HG03442 (cell line): ENCODE data around the gene NOS1.

Experiments used
- ATAC-seq: cut with Tn5 transposase; IDR thresholded peaks from one replicate; pipeline ENCODE4 v1.9.1; 2021; ENCODE audit warnings: mild to moderate bottlenecking, moderate library complexity; ENCODE audit not compliant: unreplicated experiment

NOS1 gene

GRCh38 chr12:117333331-117333881 is 28.0 kb downstream of the NOS1 start:
- ATAC-seq = no peak

GRCh38 chr12:117331691-117332090 is 29.7 kb downstream of the NOS1 start:
- no peak for ATAC-seq

DNA sequence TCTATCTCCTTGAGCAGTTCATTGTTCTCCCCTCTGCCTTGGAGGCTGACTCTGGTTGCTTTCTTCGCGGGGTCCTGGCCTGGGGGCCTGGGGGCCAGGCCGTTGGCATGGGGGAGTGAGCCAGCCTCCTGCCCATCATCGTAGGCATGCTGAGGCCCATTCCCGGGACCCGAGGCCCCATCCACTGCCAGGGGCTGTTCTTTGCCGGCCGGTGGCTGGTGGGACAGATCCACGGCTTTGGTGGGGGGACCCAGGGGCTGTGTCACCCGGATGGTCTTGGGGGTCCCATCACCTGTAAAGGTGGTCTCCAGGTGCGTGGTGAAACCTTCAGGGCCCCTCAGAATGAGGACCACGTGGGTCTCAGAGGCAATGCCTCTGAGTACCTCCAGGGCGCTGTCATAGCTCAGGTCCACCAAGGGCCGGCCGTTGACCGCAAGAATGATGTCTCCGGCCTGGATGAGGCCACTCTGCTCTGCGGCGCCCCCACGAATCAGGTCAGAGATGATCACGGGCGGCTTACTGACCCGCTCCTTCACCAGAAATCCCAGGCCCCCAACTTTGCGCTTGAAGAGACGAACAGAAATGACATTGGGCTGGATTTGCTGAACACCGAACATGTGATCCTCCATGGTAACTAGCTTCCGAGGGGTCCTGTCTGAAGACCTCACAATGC is 30.8 kb downstream of the NOS1 start:
- ATAC-seq = no peak

GRCh38 chr12:117329756-117330155 is 31.7 kb downstream of the NOS1 start:
- no peak for ATAC-seq

- ATAC-seq = no peak
Measured at GRCh38 chr12:117328556-117329100, 32.8 kb downstream of the NOS1 start.

- no peak for ATAC-seq
Measured at GRCh38 chr12:117322428-117322827, 39.0 kb downstream of the NOS1 start.

DNA sequence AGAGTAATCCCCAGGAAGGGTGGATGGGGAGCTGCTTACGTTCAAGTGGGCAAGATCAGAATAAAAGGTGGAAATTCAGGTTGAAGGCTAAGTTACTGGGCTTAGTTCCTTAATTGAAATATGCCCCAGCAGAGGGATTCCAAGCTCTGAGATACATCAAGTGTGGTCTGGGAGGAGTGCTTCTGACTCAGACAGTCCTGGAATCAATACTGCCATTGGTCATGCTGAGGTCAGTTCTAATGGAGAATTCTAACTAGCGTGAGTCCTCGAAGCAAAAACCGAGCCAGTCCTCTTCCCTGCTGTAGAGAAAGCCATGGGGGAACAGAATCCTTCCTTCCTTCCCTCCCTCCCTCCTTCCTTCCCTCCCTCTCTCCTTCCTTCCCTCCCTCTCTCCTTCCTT is 39.9 kb downstream of the NOS1 start:
- no peak for ATAC-seq

DNA sequence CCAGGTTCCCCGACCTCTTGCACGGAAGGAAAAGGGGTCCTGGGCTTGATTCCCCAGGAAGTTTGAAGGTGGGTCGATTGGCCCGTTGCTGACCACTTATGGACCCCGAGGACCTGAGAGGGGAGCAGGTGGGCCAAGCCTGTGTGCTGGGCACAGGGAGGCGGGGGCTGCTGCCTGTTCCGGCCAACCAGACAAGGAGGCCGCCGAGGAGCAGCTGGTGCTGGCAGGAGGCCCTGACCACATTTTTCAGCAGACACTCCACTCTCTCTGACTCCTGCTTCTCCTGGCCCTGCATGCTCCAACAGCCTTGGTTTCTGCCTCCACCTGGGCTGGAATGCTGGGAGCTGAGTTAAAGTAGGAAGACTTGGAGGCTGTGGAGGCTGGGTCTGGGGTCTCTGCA is 42.8 kb downstream of the NOS1 start:
- no peak for ATAC-seq

- ATAC-seq = no peak
Measured at GRCh38 chr12:117316336-117316735, 45.1 kb downstream of the NOS1 start.

GRCh38 chr12:117313926-117314325 is 47.5 kb downstream of the NOS1 start:
- ATAC-seq = no peak

DNA sequence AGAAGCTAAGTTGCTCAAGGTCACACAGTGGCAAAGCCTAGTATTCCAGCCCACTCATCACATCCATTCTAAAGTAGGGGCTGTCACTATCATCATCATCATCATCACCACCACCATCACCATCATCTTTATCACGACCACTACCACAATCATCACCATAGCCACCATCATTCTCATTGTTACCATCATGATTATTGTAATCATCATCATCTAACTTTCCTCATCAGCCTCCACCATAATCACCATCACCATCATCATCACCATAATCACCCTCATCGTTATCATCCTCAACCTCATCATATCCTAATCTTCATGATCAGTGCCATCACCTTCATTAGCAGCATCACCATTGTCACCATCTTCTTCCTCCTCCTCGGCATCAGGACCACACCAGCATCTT is 48.7 kb downstream of the NOS1 start:
- ATAC-seq = no peak

DNA sequence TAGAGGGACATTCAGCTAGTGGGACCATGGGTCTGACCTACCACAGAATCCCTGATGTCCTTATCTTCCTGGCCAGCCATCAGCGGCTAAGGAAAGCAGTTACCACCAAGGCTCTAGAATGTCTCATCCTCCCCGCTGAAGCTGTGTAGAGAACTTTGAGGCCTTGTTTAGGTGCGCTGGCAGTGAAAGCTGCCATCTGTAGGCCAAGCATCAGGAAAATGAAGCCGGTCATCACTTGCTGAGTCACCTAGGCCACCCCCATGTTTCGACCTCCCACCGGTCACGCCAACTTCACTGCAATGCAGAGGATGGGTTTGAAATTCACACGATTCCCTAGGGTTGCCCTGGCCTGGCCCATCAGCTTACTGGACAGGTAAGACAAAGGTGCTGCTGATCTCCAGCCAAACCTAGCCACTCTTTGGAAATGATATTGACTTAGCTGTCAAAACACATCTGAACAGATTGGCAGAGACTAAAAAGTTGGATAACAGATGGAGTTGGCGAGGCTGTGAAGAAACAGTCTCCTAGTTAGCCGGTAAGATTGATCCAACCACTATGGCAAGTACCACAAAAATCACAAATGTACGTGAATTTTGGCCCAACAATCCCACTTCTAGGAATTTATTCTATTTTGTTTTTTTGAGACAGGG is 52.0 kb downstream of the NOS1 start:
- no peak for ATAC-seq

- no peak for ATAC-seq
Measured at GRCh38 chr12:117300174-117300573, 61.3 kb downstream of the NOS1 start.

DNA sequence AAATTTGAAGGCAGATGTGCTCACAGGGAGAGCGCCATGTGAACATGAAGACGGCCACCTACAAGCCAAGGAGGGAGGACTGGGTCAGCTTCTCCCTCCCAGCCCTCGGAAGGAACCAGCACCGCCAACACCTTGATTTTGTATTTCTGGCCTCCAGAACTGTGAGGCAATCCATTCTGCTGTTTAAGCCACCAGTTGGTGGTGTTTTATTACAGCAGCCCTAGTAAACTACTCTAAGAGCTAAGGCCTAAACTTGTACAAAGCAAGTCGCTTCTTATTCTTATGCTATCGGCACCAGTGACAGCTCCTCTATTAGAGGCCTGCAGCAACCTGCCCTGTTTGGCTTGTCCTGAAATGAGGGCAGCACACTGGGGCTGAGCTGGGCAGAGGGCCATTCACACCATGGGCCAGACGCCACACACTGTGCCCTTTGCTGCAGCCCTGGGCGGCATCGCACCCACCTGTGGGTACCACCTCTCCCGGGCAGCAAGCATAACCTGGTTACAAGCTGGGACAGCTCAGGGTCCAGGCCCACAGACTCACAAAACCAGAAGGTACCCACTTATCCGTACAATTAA is 62.7 kb downstream of the NOS1 start:
- no peak for ATAC-seq

GRCh38 chr12:117298191-117298590 is 63.2 kb downstream of the NOS1 start:
- no peak for ATAC-seq

GRCh38 chr12:117294189-117294603 is 67.2 kb downstream of the NOS1 start:
- no peak for ATAC-seq

DNA sequence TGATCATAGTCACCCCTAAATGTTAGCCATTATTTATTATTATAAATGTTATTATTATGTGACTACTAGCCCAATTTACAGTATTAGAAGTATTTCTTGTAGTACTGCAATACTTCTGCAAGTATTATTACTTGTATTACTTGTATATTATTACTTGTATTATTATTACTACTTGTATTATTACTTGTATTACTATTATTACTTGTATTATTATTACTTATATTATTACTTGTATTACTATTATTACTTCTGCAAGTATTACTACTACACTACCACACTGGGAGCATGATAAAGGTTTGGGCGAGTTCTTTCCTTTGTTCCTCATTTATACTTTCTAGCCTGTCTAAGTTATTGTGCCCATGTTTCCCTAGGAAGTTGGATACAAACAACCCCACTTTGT is 67.9 kb downstream of the NOS1 start:
- ATAC-seq = no peak

DNA sequence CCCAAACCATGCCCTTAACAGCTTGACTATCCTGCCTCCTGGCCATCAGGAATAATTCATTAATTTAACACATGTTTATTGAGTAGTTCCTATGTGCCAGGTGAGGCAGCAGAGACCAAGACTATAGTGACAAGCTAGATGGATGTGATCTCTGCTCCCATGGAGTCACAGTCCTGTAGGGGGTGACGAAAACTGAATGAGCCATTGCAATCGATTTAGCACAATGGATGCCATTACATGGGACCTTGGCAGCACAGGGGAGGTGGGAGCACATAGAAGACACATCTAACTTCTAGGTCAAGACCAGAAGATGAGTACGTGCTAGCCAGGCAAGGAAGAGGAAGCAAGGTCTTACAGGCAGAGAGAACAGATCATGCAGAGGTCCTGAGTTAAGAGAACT is 68.7 kb downstream of the NOS1 start:
- no peak for ATAC-seq

DNA sequence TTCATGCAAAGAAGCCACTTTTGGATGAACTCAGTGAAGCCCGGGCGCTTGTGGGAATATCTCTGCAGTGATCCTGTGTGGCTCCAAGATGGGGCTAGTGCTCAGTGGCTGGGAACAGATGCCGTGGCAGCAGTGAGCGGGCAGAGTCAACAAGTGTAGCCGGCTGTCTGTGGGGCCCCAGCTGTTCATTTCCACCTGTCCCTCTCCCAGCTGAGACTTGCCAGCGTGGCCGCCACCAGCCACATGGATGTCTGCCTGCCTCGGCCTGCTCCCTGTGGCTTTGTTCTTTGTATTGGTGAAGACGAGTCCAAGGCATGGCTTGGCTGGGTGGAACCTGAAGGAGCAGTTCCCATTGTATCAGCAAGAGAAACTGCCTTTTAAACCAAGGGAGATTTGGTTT is 77.3 kb downstream of the NOS1 start:
- no peak for ATAC-seq

DNA sequence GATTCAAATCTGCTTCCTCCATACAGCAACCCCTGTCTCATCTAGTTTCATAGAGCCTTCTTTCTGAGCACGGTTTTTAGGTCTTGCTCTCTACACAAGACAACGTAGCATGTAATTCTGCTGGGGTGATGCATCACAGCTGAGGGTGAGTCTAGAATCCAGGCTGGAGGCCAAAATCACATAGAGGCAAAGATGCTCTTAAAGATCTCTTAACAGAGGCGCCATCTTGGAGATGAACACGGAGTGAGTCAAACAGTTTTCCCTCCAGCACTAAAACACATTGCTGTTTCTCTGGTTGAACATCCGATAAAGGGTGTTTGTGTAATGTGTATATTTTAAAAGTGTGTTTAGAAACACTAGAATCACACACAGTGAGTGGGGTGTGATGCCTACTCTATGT is 78.9 kb downstream of the NOS1 start:
- ATAC-seq = no peak

- ATAC-seq = no peak
Measured at GRCh38 chr12:117280019-117280680, 81.3 kb downstream of the NOS1 start.
